ENCODE data around the gene UBXN1. TPM values are rescaled to one million over a fixed set of nuclear protein-coding genes. Genes with fewer than 3 reads are reported as not detected.

UBXN1 gene
- total and polyA plus RNA-seq, 9 donors = 81.6 to 170 (median 162) TPM

Other genes starting within 250 kb of the UBXN1 start
- gene AHNAK, start 132.3 kb downstream of the UBXN1 start, total RNA-seq = 378 TPM
- gene AHNAK, start 132.3 kb downstream of the UBXN1 start, polyA plus RNA-seq (ENCODE audit: insufficient read depth in 1 of 8, insufficient read length in 8 of 8, low replicate concordance in 1 of 8) = 100 to 1,000 TPM; 203 to 411 (median 313) TPM
- 3,686 TPM for gene EEF1G, start 105.2 kb downstream of the UBXN1 start, total RNA-seq
- gene EEF1G, start 105.2 kb downstream of the UBXN1 start, polyA plus RNA-seq (ENCODE audit: insufficient read depth in 1 of 8, insufficient read length in 8 of 8, low replicate concordance in 1 of 8) = 1,000 to 10,000 TPM; 2,985 to 3,560 (median 3,353) TPM
- gene TUT1, start 87.5 kb downstream of the UBXN1 start, total RNA-seq = 7.8 TPM
- gene TUT1, start 87.5 kb downstream of the UBXN1 start, polyA plus RNA-seq (ENCODE audit: insufficient read depth in 1 of 8, insufficient read length in 8 of 8, low replicate concordance in 1 of 8) = 10 to 100 TPM; 13.9 to 16.9 (median 14.7) TPM
- 43.3 TPM for gene MTA2, start 77.2 kb downstream of the UBXN1 start, total RNA-seq
- 10 to 100 TPM; 43.8 to 63.7 (median 48.2) TPM for gene MTA2, start 77.2 kb downstream of the UBXN1 start, polyA plus RNA-seq (ENCODE audit: insufficient read depth in 1 of 8, insufficient read length in 8 of 8, low replicate concordance in 1 of 8)
- gene EML3, start 66.3 kb downstream of the UBXN1 start, total RNA-seq = 10.7 TPM
- gene EML3, start 66.3 kb downstream of the UBXN1 start, polyA plus RNA-seq (ENCODE audit: insufficient read depth in 1 of 8, insufficient read length in 8 of 8, low replicate concordance in 1 of 8) = 10 to 100 TPM; 16.8 to 27.7 (median 20.3) TPM
- 3.3 TPM for gene ROM1, start 65.8 kb downstream of the UBXN1 start, total RNA-seq
- 1 to 10 TPM; 1.5 to 4.0 (median 2.5) TPM for gene ROM1, start 65.8 kb downstream of the UBXN1 start, polyA plus RNA-seq (ENCODE audit: insufficient read depth in 1 of 8, insufficient read length in 8 of 8, low replicate concordance in 1 of 8)
- 18.7 TPM for gene B3GAT3, start 57.1 kb downstream of the UBXN1 start, total RNA-seq
- gene B3GAT3, start 57.1 kb downstream of the UBXN1 start, polyA plus RNA-seq (ENCODE audit: insufficient read depth in 1 of 8, insufficient read length in 8 of 8, low replicate concordance in 1 of 8) = 10 to 100 TPM; 19.9 to 27.2 (median 22.9) TPM
- gene GANAB, start 32.5 kb downstream of the UBXN1 start, total RNA-seq = 92.8 TPM
- gene GANAB, start 32.5 kb downstream of the UBXN1 start, polyA plus RNA-seq (ENCODE audit: insufficient read depth in 1 of 8, insufficient read length in 8 of 8, low replicate concordance in 1 of 8) = 100 to 1,000 TPM; 131 to 226 (median 179) TPM
- gene INTS5, start 25.8 kb downstream of the UBXN1 start, total RNA-seq = 7.1 TPM
- gene INTS5, start 25.8 kb downstream of the UBXN1 start, polyA plus RNA-seq (ENCODE audit: insufficient read depth in 1 of 8, insufficient read length in 8 of 8, low replicate concordance in 1 of 8) = 10 to 100 TPM in 7 of 8 donors, 1 to 10 TPM in 1; 9.4 to 13.8 (median 12.8) TPM
- 33.4 TPM for gene C11orf98, start 13.9 kb downstream of the UBXN1 start, total RNA-seq
- gene C11orf98, start 13.9 kb downstream of the UBXN1 start, polyA plus RNA-seq (ENCODE audit: insufficient read depth in 1 of 8, insufficient read length in 8 of 8, low replicate concordance in 1 of 8) = 10 to 100 TPM; 34.9 to 40.9 (median 37.8) TPM
- gene CSKMT, start 13.8 kb downstream of the UBXN1 start, total RNA-seq = 7.6 TPM
- 1 to 10 TPM; 2.6 to 5.0 (median 3.8) TPM for gene CSKMT, start 13.8 kb downstream of the UBXN1 start, polyA plus RNA-seq (ENCODE audit: insufficient read depth in 1 of 8, insufficient read length in 8 of 8, low replicate concordance in 1 of 8)
- gene UQCC3, start 7.4 kb downstream of the UBXN1 start, total RNA-seq = 8.9 TPM
- 1 to 10 TPM; 6.5 to 8.1 (median 7.9) TPM for gene UQCC3, start 7.4 kb downstream of the UBXN1 start, polyA plus RNA-seq (ENCODE audit: insufficient read depth in 1 of 8, insufficient read length in 8 of 8, low replicate concordance in 1 of 8)
- gene LBHD1, start 6.8 kb downstream of the UBXN1 start, total RNA-seq = 2.8 TPM
- gene LBHD1, start 6.8 kb downstream of the UBXN1 start, polyA plus RNA-seq (ENCODE audit: insufficient read depth in 1 of 8, insufficient read length in 8 of 8, low replicate concordance in 1 of 8) = 1 to 10 TPM; 4.7 to 8.2 (median 6.2) TPM
- 31.6 TPM for gene LRRN4CL, start 10.5 kb upstream of the UBXN1 start, total RNA-seq
- 10 to 100 TPM; 13.7 to 21.2 (median 16.3) TPM for gene LRRN4CL, start 10.5 kb upstream of the UBXN1 start, polyA plus RNA-seq (ENCODE audit: insufficient read depth in 1 of 8, insufficient read length in 8 of 8, low replicate concordance in 1 of 8)
- gene BSCL2, start 28.4 kb upstream of the UBXN1 start, total RNA-seq = 26.5 TPM
- 10 to 100 TPM; 18.7 to 26.1 (median 21.5) TPM for gene BSCL2, start 28.4 kb upstream of the UBXN1 start, polyA plus RNA-seq (ENCODE audit: insufficient read depth in 1 of 8, insufficient read length in 8 of 8, low replicate concordance in 1 of 8)
- gene GNG3, start 28.6 kb upstream of the UBXN1 start, total RNA-seq = not detected
- gene GNG3, start 28.6 kb upstream of the UBXN1 start, polyA plus RNA-seq (ENCODE audit: insufficient read depth in 1 of 8, insufficient read length in 8 of 8, low replicate concordance in 1 of 8) = 1 to 10 TPM in 1 of 8 donors, under 1 TPM in 7; 0.28 to 1.5 (median 0.48) TPM
- gene HNRNPUL2, start 48.4 kb upstream of the UBXN1 start, total RNA-seq = 8.6 TPM
- 10 to 100 TPM; 41.0 to 67.5 (median 49.4) TPM for gene HNRNPUL2, start 48.4 kb upstream of the UBXN1 start, polyA plus RNA-seq (ENCODE audit: insufficient read depth in 1 of 8, insufficient read length in 8 of 8, low replicate concordance in 1 of 8)
- gene TTC9C, start 49.4 kb upstream of the UBXN1 start, total RNA-seq = 29.5 TPM
- 10 to 100 TPM; 27.1 to 35.4 (median 29.3) TPM for gene TTC9C, start 49.4 kb upstream of the UBXN1 start, polyA plus RNA-seq (ENCODE audit: insufficient read depth in 1 of 8, insufficient read length in 8 of 8, low replicate concordance in 1 of 8)
- gene ZBTB3, start 75.1 kb upstream of the UBXN1 start, total RNA-seq = 8.0 TPM
- 1 to 10 TPM; 3.4 to 5.6 (median 4.1) TPM for gene ZBTB3, start 75.1 kb upstream of the UBXN1 start, polyA plus RNA-seq (ENCODE audit: insufficient read depth in 1 of 8, insufficient read length in 8 of 8, low replicate concordance in 1 of 8)
- 115 TPM for gene POLR2G, start 82.5 kb upstream of the UBXN1 start, total RNA-seq
- gene POLR2G, start 82.5 kb upstream of the UBXN1 start, polyA plus RNA-seq (ENCODE audit: insufficient read depth in 1 of 8, insufficient read length in 8 of 8, low replicate concordance in 1 of 8) = 100 to 1,000 TPM in 2 of 8 donors, 10 to 100 TPM in 6; 83.0 to 115 (median 91.1) TPM
- 17.6 TPM for gene TAF6L, start 92.3 kb upstream of the UBXN1 start, total RNA-seq
- 10 to 100 TPM; 12.7 to 21.5 (median 17.0) TPM for gene TAF6L, start 92.3 kb upstream of the UBXN1 start, polyA plus RNA-seq (ENCODE audit: insufficient read depth in 1 of 8, insufficient read length in 8 of 8, low replicate concordance in 1 of 8)
- 22.1 TPM for gene TMEM179B, start 108.3 kb upstream of the UBXN1 start, total RNA-seq
- gene TMEM179B, start 108.3 kb upstream of the UBXN1 start, polyA plus RNA-seq (ENCODE audit: insufficient read depth in 1 of 8, insufficient read length in 8 of 8, low replicate concordance in 1 of 8) = 10 to 100 TPM; 24.4 to 33.8 (median 29.8) TPM
- gene TMEM223, start 112.9 kb upstream of the UBXN1 start, total RNA-seq = 17.2 TPM
- gene TMEM223, start 112.9 kb upstream of the UBXN1 start, polyA plus RNA-seq (ENCODE audit: insufficient read depth in 1 of 8, insufficient read length in 8 of 8, low replicate concordance in 1 of 8) = 10 to 100 TPM; 15.3 to 19.0 (median 16.3) TPM
- 24.3 TPM for gene NXF1, start 126.4 kb upstream of the UBXN1 start, total RNA-seq
- gene NXF1, start 126.4 kb upstream of the UBXN1 start, polyA plus RNA-seq (ENCODE audit: insufficient read depth in 1 of 8, insufficient read length in 8 of 8, low replicate concordance in 1 of 8) = 10 to 100 TPM; 60.5 to 73.1 (median 66.9) TPM
- 26.8 TPM for gene STX5, start 153.0 kb upstream of the UBXN1 start, total RNA-seq
- gene STX5, start 153.0 kb upstream of the UBXN1 start, polyA plus RNA-seq (ENCODE audit: insufficient read depth in 1 of 8, insufficient read length in 8 of 8, low replicate concordance in 1 of 8) = 10 to 100 TPM; 29.7 to 43.2 (median 36.0) TPM
- gene TEX54, start 153.8 kb upstream of the UBXN1 start, total RNA-seq = not detected
- not detected for gene TEX54, start 153.8 kb upstream of the UBXN1 start, polyA plus RNA-seq (ENCODE audit: insufficient read depth in 1 of 8, insufficient read length in 8 of 8, low replicate concordance in 1 of 8)
- 41.8 TPM for gene WDR74, start 160.5 kb upstream of the UBXN1 start, total RNA-seq
- gene WDR74, start 160.5 kb upstream of the UBXN1 start, polyA plus RNA-seq (ENCODE audit: insufficient read depth in 1 of 8, insufficient read length in 8 of 8, low replicate concordance in 1 of 8) = 10 to 100 TPM; 28.3 to 40.9 (median 34.1) TPM
- gene SLC3A2, start 201.8 kb upstream of the UBXN1 start, total RNA-seq = 41.8 TPM
- gene SLC3A2, start 201.8 kb upstream of the UBXN1 start, polyA plus RNA-seq (ENCODE audit: insufficient read depth in 1 of 8, insufficient read length in 8 of 8, low replicate concordance in 1 of 8) = 10 to 100 TPM; 38.1 to 55.4 (median 43.0) TPM
- 0.04 TPM for gene CHRM1, start 242.3 kb upstream of the UBXN1 start, total RNA-seq
- gene CHRM1, start 242.3 kb upstream of the UBXN1 start, polyA plus RNA-seq (ENCODE audit: insufficient read depth in 1 of 8, insufficient read length in 8 of 8, low replicate concordance in 1 of 8) = under 1 TPM in 5 of 8 donors, not detected in 3; 0.05 to 0.87 (median 0.23) TPM